Activated CD4-positive, alpha-beta T cell treated with anti-CD3 and anti-CD28 coated beads for 1 hour (primary cell): Measurements from ENCODE around the gene NACA2.
"Not testable (repeated sequence)": the region's sequence is repeated elsewhere in the genome, so short reads cannot be mapped to it uniquely, and the experiment has no call there.

ENCODE experiments used
- DNase-seq: peaks from one replicate; pipeline ENCODE4 v3.0.0-alpha.2; 2020

NACA2 gene

DNA sequence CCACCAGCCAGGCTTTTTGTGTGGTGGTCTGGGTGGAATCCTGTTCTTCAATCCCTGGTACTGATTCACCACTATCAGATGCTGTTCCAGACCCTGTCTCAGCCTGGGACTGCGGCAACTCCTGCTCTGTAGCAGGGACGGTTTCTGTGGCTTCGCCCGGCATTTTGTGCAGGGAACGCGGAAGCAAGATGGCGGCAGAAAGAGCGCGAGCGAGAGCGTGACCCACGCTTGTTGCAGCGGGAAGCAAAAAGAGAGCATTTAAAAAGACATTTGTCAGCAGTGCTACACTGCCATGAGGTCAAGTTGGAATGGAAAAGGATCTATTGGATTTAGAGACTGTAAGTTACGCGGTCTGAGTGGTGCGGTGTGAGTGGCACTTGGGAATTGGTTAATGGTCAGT is at the start of gene NACA2:
NACA2 (minus strand) TSS at position 202 of the 400 bp plus-strand sequence; CDS start at position 163, 39 bp downstream.
- no peak for DNase-seq

DNA sequence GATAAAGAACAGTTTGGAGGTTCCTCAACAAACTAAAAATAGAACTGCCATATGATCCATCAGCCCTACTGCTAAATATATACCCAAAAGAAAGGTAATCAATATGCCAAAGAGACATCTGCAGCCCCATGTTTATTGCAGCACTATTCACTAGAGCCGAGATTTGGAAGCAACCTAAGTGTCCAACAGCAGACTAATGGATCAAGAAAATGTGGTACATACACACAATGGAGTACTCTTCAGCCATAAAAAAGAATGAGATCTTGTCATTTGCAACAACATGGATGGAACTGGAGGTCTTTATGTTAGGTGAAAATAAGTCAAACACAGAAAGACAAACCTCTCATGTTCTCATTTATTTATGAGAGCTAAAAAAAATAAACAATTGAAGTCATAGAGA is 48.8 kb upstream of the NACA2 start:
- DNase-seq: no peak

DNA sequence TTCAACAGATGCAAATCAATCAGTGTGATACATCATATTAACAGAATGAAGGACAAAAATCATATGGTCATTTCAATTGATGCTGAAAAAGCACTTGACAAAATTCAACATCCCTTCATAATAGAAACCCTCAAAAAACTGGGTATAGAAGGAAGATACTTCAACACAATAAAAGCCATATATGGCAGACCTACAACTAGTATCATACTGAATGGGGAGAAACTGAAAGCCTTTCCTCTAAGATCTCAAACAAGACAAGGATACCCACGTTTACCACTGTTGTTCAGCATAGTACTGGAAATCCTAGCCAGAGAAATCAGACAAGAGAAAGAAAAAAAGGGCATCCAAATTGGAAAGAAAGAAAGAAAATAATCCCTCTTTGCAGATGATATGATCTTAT is 47.1 kb upstream of the NACA2 start:
- DNase-seq: no peak

DNA sequence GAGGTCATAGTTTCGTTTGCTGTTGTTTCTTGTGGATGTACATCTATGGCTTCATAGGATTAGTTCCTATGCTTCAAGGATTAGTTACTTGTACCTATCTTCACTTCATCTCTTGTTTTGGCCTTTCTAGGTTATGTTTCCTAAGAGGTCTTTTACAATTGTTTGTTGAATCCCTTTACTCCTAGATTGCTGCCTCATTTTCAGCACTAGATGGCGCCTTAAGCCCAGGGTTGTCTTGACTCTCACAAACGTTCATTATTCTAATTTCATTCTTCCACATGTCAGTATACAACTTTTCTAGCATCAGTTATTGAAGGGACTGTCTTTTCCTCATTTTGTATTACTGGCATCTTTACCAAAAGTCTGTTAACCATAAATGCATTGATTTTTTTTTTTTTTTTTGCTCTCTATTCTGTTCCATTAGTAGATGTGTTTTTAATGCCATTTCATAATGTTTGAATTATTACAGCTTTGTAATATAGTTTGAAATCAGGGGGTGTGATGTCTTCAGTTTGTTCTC is 45.0 kb upstream of the NACA2 start:
- no peak for DNase-seq

DNA sequence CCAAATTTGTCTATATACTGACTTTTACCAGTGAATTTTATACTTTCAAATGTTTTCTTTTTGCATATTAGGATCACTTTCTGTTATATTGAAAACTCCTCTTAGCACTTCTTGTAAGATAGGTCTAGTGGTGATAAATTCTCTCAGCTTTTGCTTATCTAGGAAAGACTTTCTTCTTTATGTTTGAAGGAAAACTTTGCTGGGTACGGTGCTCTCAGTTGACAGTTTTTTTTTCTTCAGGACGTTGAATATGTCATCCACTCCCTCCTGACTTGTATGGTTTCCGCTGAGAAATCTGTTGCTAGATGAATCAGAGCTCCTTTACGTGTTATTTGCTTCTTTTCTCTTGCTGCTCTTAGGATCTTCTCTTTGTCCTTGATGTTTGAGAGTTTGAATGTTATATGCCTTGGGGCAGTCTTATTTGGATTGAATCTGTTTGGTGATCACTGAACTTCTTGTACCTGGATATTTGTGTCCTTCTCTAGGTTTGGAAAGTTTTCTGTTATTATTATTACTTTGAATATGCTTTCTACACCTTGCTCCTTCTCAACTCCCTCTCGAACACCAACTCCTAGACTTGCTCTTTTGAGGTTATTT is 44.0 kb upstream of the NACA2 start:
- no peak for DNase-seq

DNA sequence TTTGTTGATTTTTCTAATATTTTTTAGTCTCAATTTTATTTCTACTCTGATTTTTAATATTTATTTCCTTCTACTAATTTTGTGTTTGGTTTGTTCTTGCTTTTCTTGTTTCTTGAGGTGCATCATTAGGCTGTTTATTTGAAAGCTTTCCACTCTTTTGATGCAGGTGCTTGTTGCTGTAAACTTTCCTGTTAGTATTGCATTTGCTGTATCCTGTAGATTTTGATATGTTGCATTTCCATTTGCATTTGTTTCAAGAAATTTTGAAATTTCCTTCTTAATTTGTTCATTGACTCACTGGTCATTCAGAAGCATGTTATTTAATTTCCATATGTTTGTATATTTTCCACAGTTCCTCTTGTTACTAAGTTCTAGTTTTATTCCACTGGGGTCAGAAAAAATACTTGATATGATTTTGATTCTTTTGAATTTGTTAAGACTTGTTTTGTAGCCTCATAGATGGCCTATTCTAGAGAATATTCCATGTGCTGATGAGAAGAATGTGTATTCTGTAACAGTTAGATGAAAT is 43.1 kb upstream of the NACA2 start:
- no peak for DNase-seq

DNA sequence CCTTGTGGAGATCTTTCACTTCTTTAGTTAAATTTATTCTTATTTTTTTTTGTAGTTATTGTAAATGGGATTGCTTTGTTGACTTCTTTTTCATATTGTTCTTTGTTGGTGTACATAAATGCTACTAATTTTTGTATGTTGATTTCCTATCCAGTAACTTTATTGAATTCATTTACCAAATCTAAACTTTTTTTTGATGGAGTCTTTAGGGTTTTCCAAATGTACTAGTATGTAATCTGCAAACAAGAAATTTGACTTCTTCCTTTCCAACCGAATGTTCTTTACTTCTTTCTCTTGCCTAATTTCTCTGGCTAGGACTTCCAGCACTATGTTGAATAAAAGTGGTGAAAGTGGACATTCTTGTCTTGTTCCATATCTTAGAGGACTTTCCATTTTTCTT is 41.8 kb upstream of the NACA2 start:
- DNase-seq: no peak

DNA sequence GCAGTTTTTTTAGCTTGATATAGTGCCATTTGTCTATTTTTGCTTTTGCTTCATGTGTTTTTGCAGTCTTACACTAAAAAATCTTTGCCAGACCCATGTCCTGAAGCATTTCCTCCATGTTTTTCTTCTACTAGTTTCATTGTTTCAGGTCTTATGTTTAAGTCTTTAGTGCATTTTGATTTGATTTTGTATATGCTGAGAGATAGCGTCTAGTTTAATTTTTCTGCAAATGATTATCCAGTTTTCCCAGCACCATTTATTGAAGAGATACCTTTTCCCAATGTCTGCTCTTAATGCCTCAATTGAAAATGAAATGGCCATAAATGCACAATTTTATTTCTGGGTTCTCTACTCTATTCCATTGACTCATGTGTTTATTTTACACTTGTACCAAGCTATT is 40.8 kb upstream of the NACA2 start:
- no peak for DNase-seq

DNA sequence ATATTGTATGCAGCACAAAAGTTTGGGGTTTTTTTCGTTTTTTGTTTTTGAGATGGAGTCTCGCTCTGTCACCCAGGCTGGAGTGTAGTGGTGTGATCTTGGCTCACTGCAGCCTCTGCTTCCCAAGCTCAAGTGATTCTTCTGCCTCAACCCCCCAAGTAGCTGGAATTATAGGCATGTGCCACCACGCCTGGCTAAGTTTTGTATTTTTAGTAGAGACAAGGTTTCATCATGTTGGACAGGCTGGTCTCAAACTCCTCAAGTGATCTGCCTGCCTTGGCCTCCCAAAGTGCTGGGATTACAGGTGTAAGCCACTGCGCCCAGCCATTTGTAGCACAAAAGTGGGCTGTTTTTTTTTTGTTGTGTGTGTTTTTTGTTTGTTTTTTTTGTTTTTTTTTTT is 37.1 kb upstream of the NACA2 start:
- not testable (repeated sequence) for DNase-seq

DNA sequence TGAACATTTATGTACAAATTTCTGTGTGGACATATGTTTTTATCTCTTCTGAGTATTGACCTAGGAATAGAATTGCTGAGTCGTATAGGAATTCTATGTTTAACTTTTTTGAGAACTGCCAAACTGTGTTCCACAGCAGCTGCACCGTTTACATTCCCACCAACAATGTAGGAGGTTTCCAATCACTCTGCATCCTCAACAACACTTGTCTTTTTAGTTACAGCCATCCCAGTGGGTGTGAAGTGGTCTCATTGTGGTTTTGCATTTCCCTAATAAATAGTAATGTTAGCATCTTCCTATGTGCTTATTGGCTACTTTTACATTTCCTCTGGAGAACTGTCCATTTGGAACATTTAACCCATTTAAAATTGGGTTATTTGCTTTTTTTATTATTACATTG is 36.6 kb upstream of the NACA2 start:
- no peak for DNase-seq

DNA sequence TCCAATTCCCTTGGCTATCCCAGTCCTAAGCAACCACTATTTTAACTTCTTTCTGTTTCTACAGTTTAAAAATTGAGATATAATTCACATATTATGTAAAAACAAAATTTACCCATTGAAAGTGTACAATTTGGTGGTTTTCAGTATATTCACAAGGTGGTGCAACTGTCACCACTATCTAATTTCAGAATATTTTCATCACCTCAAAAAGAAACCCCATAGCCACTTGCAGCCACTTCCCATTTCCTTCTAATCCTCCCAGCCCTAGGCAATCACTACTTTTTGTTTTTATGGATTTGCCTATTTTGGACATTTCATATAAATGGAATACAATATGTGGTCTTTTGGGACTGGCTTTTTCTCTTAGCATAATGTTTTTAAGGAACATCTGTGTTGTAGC is 36.1 kb upstream of the NACA2 start:
- DNase-seq: no peak

DNA sequence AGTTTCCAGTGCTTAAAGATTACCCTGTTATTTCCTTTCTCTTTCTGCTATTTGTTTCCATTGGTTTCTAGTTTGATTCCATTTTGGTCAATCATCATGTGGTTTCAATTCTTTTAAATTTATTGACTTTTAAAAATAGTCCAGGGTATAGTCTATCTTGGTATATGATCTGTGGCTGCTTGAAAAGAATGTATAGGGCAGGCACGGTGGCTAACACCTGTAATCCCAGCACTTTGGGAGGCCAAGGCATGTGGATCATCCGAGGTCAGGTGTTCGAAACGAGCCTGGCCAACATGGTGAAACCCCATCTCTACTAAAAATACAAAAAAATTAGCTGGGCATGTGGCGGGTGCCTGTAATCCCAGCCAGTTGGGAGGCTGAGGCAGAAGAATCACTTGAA is 34.5 kb upstream of the NACA2 start:
- DNase-seq: no peak

DNA sequence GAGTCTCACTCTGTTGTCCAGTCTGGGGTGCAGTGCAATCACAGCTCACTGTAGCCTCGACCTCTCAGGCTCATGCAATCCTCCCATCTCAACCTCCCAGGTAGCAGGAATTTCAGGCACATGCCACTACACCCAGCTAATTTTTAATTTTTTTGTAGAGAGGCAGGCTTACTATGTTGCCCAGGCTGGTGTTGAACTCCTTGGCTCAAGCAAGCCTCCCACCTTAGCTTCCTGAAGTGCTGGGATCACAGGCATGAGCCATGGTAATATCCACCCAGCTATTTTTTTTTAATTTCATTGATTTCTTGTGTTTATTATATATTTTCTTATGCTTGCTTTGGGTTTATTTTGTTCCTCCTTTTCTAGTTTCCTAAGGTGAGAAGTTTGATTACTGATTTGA is 33.9 kb upstream of the NACA2 start:
- DNase-seq: no peak

DNA sequence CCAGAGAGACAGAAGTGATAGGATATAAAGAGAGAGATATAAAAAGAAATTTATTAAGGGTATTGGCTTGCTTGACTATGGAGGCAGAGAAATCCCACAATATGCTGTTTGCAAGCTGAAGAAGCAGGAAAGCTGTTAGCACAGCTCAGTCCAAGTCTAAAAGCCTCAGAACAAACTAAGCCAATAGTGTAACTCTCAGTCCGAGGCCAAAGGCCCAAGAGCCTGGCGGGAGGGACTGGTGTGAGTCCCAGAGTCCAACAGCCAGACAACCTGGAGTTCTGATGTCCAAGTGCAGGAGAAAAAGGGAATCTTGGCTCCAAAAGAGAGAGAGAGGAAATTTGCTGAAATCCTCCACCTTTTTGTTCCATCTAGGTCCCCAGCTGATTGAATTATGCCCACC is 30.3 kb upstream of the NACA2 start:
- DNase-seq: no peak

DNA sequence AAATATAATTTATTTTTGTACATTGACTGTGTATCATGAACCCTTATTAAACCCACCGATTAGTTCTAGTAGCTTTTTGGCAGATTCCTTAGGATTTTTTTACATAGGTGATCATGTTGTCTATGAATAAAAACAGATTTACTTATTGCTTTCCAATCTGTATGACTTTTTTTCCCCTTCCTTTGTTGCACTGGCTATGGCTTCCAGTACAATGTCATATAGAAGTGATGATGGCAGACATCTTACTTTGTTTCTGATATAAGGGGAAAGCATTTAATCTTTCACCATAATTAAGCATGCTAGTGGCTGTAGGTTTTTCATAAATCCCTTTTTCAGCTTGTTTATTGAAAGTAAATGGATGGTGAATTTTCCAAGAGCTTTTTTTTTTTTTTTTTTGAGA is 28.9 kb upstream of the NACA2 start:
- no peak for DNase-seq

DNA sequence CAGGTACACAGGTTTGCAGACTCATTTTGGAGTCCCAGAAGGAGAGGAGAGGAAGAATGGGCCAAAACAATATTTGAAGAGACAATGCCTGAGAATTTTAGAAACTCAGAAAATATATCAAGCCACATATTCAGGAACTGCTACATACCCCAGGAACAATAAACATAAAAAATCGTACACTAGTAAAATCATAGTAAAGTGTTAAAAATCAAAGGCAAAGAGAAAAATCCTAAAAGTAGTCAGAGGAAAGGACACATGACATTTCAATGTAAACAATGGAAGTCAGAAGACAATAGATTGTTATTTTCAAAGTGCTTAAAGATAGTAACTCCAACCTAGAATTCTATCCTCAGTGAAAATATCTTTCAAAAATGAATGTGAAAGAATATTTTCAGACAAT is 28.5 kb upstream of the NACA2 start:
- no peak for DNase-seq

DNA sequence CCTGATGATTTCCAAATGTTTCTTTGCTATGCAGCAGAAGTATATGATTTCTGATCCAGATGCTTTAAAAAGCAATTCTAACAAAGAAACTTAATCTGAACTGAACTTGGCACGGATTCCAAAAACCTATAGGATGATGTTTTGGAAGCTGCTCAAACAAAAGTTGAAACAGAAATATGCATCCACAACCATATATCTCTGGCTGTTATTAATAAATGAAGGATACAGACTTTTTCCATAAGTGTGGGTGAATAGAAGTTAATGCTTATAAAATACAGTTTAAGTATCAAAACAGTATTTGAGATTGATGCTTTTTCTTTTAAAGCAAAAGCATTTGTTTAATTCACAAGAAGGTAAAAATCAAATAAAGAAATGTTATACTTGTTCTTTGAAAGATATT is 27.9 kb upstream of the NACA2 start:
- DNase-seq: no peak

DNA sequence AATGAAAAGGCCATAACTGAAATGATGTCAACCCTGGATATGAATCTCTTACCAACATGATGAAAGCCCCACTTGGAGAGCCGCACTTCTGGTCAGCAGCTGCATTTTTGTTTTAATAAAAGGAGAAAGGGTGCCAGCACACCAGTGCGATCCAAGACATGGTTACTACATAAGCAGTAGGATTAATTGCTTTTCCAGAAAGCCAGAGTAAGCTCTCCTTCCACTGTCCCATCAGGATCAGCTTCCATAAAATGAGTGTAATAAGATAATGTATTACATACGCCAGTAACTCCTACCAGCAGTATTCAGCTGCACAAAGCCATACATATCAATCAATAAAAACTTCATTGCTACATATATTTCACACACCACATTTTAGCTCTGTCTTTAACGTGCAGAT is 26.3 kb upstream of the NACA2 start:
- no peak for DNase-seq

DNA sequence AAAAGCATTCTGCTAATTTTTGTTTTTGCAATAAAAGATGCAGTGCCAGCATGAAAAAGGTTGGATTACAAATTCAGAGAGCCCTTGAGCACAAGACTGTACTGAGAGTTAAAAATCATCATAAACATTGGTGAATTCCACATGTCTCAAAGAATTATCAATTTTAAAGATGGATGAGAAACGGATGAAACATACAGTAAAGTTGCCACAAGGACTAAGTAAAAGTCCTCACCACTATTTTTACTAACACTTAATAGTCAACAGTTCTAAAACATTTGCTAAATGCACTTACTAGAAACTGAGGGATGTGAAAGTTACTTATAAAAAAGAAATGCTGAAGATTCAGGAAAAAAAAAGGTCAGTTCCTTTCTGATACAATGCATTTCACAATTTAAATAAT is 25.8 kb upstream of the NACA2 start:
- DNase-seq: no peak

DNA sequence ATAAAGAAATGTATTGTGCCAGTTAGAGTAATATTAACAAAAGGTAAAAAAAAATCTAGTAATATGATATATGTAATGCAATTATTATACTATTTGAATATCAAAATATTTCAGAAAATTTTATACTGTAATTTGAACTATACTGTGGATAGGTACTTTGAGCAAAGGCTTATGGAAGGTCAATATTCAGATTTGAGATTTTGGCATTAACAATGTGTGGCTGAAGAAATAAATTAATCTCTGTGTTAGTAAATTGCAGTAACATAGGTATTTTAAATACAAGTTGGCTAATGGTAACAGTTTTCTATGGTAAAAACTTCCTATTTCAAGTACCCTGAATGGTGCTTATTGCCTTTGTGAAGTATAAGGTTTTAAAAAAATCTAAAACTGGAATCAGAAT is 23.2 kb upstream of the NACA2 start:
- DNase-seq: no peak

DNA sequence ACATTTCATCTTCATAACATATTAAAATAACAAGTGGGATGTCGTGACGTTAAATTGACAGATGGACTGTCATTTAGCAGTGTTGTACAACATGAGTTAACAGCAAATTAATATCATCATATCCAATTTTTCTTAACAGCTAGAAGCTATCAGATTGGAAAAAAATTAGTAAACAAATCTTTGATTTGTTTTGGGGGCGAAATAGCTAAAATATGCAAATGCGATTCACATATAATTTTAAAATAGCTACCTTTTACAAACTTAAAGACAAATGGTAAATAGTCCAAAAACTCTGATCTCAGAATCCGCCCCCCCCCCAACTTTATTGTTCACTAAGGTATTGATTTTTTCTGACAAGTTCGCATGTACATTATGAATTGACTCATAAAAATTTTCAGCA is 20.3 kb upstream of the NACA2 start:
- no peak for DNase-seq

DNA sequence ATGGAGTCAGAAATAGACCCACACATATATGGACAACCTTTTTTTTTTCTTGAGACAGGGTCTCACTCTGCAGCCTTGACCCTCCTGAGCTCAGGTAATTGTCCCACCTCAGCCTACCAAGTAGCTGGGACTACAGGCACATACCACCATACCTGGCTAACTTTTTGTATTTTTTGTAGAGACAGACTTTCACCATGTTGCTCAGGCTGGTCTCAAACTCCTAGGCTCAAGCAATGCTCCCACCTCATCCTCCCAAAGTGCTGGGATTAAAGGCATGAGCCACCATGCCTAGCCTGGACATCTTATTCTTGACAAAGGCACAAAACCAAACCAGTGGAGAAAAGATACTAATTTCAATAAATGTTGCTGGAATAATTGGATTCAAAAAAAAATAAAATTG is 14.7 kb upstream of the NACA2 start:
- DNase-seq: no peak

DNA sequence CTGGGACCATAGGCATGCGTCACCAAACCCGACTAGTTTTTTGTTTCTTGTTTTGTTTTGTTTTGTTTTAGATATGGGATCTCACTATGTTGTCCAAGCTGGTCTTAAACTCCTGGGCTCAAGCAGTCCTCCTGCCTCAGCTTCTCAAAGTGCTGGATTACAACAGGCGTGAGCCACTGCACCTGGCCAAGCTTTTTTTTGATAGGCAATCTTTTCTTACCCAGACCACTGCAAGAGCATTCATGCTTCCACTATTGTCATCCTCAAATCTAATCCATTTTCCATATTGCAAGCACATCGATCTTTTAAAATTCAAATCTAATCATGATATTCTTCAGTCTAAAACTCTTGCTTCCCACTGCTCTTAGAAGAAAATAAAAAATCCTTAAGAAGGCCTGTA is 10.3 kb upstream of the NACA2 start:
- no peak for DNase-seq

DNA sequence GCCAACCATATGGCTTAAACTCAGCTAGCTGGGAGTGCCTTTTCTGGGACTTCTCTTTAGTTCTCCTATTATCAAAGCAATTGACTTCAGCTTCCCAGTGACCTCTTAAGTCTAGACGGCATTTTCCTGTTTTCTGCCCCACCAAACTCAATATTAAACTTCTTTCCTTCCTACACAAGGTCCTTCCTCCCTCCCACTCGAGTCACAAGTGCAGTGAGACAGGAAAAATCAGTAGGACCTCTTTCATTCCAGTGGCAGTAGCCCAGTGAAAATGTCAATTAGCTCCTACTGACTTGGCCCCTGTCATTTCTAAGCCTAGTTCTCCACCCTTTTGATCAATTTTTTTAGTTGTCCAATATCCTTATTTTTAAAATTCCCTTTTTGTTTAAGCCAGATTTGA is 9.6 kb upstream of the NACA2 start:
- DNase-seq: no peak

DNA sequence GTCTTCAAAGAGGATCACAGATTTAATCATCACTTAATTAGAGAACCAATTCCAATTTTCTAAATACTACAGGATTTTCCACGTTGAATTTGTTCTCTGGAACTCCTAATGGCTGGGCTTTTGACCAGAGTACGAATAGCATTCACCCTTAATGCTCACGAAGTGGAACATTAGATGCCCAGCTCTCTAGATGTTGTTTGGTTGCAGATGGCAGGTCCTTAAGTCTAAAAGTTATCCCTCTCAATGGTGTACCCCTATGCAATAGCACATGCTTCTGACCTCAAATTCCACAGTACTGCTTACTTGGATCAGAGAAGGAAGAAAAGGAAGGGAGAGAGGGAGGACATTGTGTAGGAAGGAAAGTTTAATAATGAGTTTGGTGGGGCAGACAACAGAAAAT is 8.6 kb upstream of the NACA2 start:
- DNase-seq: no peak
